ENCODE results near the gene ZNF75A. TPM values are rescaled to one million over a fixed set of nuclear protein-coding genes. Genes with fewer than 3 reads are reported as not detected.

ZNF75A gene
- 10 to 100 TPM; 15.4 to 18.9 (median 16.9) TPM for total RNA-seq

GRCh38 chr16:3305109-3306068 lies at the start of gene ZNF75A, which contains the start of gene TIGD7:
Gene ZNF75A, plus strand, starts transcription at chr16:3305497. Its CDS starts 2,932 bp downstream, at chr16:3308429.
Gene TIGD7, minus strand, starts transcription at chr16:3305430. Its CDS starts 4,816 bp downstream, at chr16:3300614.
- DNase-seq (ENCODE audit: extremely low spot score) = peak; percentile 95
- Histone ChIP-seq H3K9me3 (peaks cover 0 to 87% (median 64%) of the 10 kb centered on the region in 4 donors), H3K4me1 (peaks cover 17 to 26% (median 20%) of the 10 kb centered on the region in 4 donors), H3K27ac (replicated peaks in 1 of 4) (peak within 1 kb of the TSS; percentile 86 to 94 (median 90)), H3K27me3 (no peaks in the 10 kb centered on the region), H3K4me3 (peak within 1 kb of the TSS; percentile 59 to 96 (median 74)), H3K36me3 (peaks cover 19 to 65% (median 42%) of the 10 kb centered on the region in 4 donors)
- 7% methylated on average over 29 of the region's 103 CpGs for WGBS
- intact Hi-C loops (cut with DNase I) = no loop called here
- peak; percentile 89 to 97 for TF ChIP-seq POLR2AphosphoS5 (IDR thresholded peaks at IDR 0.05)
- TF ChIP-seq CTCF (IDR thresholded peaks at IDR 0.05) = no peak
- TF ChIP-seq POLR2A (IDR thresholded peaks at IDR 0.05; ENCODE audit: low read depth) = peak; percentile 75
- no peak for TF ChIP-seq EP300 (IDR thresholded peaks at IDR 0.05)

- Histone ChIP-seq H3K9me3 (no peaks in the 10 kb centered on the region), H3K36me3 (no peaks in the 10 kb centered on the region), H3K27me3 (peaks cover 0 to 35% (median 3%) of the 10 kb centered on the region in 4 donors), H3K27ac (replicated peaks in 1 of 4) (no peak within 1 kb of the TSS), H3K4me1 (no peaks in the 10 kb centered on the region), H3K4me3 (peak within 1 kb of the TSS in 3 of 4 donors; percentile 19 to 43 (median 23))
- 85% methylated on average over 6 of the region's 14 CpGs for WGBS
- intact Hi-C loops (cut with DNase I) = no loop called here
- DNase-seq (ENCODE audit: extremely low spot score) = no peak
- TF ChIP-seq EP300 (IDR thresholded peaks at IDR 0.05) (no peak), CTCF (IDR thresholded peaks at IDR 0.05) (no peak), POLR2AphosphoS5 (IDR thresholded peaks at IDR 0.05) (no peak), POLR2A (IDR thresholded peaks at IDR 0.05; ENCODE audit: low read depth) (no peak)
Measured at GRCh38 chr16:3256146-3256865, 49.0 kb upstream of the ZNF75A start, which contains the start of gene MEFV. Gene MEFV, minus strand, starts transcription at chr16:3256633. Its CDS starts 46 bp downstream, at chr16:3256587.

- Histone ChIP-seq H3K4me1 (no peaks in the 10 kb centered on the region), H3K27ac (replicated peaks in 1 of 4) (no peak overlapping the region), H3K4me3 (no peak overlapping the region), H3K9me3 (no peaks in the 10 kb centered on the region), H3K36me3 (no peaks in the 10 kb centered on the region), H3K27me3 (peaks cover 0 to 35% (median 3%) of the 10 kb centered on the region in 4 donors)
- no peak for TF ChIP-seq POLR2AphosphoS5 (IDR thresholded peaks at IDR 0.05)
- TF ChIP-seq EP300 (IDR thresholded peaks at IDR 0.05) = no peak
- no peak for TF ChIP-seq POLR2A (IDR thresholded peaks at IDR 0.05; ENCODE audit: low read depth)
- TF ChIP-seq CTCF (IDR thresholded peaks at IDR 0.05) = no peak
- intact Hi-C loops (cut with DNase I) = no loop called here
- 83% methylated on average over 8 of the region's 9 CpGs for WGBS
- DNase-seq (ENCODE audit: extremely low spot score) = no peak
Measured at GRCh38 chr16:3256866-3257465, 48.3 kb upstream of the ZNF75A start.

GRCh38 chr16:3259836-3260235 lies 45.5 kb upstream of the ZNF75A start:
- Histone ChIP-seq H3K4me3 (no peak overlapping the region), H3K9me3 (no peaks in the 10 kb centered on the region), H3K36me3 (no peaks in the 10 kb centered on the region), H3K4me1 (peaks cover 3 to 12% (median 10%) of the 10 kb centered on the region in 4 donors), H3K27ac (replicated peaks in 1 of 4) (no peak overlapping the region), H3K27me3 (peaks cover 0 to 27% (median 0%) of the 10 kb centered on the region in 4 donors)
- DNase-seq (ENCODE audit: extremely low spot score) = no peak
- intact Hi-C loops (cut with DNase I) = loop anchor here (10.0 kb wide), 1 partner anchor 235 kb away; the partner anchor contains the start of gene C16orf90
- 82% methylated on average over 8 of the region's 8 CpGs for WGBS
- no peak for TF ChIP-seq POLR2AphosphoS5 (IDR thresholded peaks at IDR 0.05)
- TF ChIP-seq EP300 (IDR thresholded peaks at IDR 0.05) = no peak
- TF ChIP-seq CTCF (IDR thresholded peaks at IDR 0.05) = no peak
- TF ChIP-seq POLR2A (IDR thresholded peaks at IDR 0.05; ENCODE audit: low read depth) = no peak

All from esophagus muscularis mucosa (tissue), 4 donors.